ENCODE data around the gene LZTS3.
"Not testable (repeated sequence)": the region's sequence is repeated elsewhere in the genome, so short reads cannot be mapped to it uniquely, and the experiment has no call there.

The LZTS3 gene

DNA sequence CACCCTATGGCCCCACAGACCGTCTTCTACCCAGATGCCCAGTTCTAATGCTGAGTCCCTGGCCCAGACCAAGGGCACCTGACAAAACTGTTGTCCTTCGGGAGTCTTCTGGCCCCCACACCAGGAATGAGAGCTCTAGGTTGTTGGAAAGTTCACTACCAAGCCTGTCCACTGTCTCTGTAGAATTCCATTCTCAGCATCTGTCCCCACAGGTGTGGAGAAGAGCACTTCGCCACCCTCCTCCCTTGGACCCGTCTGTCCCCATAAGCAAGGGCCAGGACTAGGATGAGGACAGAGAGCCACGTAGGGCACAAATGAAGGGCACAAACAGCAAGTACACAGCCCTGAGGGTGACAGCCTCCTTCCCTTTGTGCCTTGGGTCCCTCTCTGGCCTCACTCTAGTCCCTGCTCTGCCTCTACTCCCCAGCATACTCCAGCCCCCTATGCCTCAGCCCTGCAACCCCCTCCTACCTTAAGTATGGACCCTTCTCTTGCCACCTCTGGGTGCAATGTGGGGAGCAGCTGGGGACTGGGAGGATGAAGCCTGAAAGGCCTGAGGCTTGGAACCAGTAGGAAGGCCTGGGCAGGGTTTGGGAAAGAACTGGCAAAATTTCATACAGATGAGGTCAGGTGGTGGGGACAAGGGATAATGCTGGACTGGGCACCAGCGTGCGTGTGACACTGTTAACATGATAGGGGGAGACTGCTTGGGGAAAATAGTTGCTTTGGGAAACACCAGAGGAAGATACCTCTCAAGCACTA is 4.3 kb downstream of the LZTS3 start:
- in situ Hi-C loops (cut with HindIII; ENCODE audit: low sequenced_read_pairs): no loop called here

GRCh38 chr20:3168079-3168828 is 5.1 kb downstream of the LZTS3 start:
- in situ Hi-C loops (cut with HindIII; ENCODE audit: low sequenced_read_pairs): no loop called here

GRCh38 chr20:3167738-3168078 is 5.6 kb downstream of the LZTS3 start:
- in situ Hi-C loops (cut with HindIII; ENCODE audit: low sequenced_read_pairs): no loop called here

GRCh38 chr20:3166913-3167342 is 6.4 kb downstream of the LZTS3 start:
- in situ Hi-C loops (cut with HindIII; ENCODE audit: low sequenced_read_pairs): no loop called here

GRCh38 chr20:3166338-3166912 is 6.9 kb downstream of the LZTS3 start:
- in situ Hi-C loops (cut with HindIII; ENCODE audit: low sequenced_read_pairs): no loop called here

GRCh38 chr20:3165473-3166337 is 7.6 kb downstream of the LZTS3 start:
- in situ Hi-C loops (cut with HindIII; ENCODE audit: low sequenced_read_pairs): no loop called here

GRCh38 chr20:3164763-3165410 is 8.5 kb downstream of the LZTS3 start:
- in situ Hi-C loops (cut with HindIII; ENCODE audit: low sequenced_read_pairs): no loop called here

- in situ Hi-C loops (cut with HindIII; ENCODE audit: low sequenced_read_pairs): no loop called here
These were observed 9.1 kb downstream of the LZTS3 start for GRCh38 chr20:3164043-3164762.

DNA sequence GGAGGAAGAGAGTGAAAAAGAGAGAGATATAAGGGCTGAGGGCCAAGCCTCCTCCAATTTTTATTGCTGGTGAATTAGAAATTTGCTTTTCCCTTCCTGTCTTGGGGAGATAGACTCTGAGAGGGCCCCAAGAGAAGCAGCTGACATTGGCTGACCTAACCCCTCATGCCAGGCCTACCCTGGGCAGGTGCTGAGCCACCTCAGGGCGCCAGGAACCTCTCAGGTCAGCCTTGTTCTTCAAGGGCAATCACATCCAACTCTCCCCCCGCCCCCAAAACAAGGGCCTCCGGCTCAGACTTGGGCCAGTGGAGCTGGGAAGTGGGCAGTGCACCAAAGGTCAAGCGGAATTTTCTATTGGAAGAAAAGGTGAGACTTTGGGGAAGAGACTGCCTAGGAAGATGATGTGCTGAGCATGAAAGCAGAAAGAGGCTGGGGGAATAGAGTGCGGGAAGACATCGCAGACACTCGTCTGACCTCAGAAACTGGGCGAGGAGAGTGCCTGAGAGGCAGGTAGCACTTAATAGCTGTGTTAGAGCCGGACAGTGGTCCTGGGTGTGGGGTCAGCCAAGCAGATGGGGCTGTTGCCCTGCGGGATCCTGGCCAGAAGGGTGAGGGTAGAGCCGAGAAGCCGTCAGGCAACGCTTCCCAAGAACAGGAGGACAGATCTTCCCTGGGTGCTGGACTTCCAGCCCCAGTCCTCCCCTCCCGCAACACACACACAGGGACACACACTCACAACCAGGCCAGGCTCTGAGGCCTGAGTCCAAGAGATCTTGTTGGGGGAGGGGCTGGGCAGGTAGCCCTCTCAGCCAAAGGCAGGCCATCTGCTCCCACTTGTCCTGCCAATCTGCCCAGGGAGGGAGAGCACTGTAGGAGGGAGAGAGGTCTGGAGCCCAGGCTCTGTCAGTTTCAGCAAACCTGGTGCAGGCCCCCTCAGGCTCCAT is 10.0 kb downstream of the LZTS3 start:
- in situ Hi-C loops (cut with HindIII; ENCODE audit: low sequenced_read_pairs): no loop called here

- in situ Hi-C loops (cut with HindIII; ENCODE audit: low sequenced_read_pairs): no loop called here
These were observed 11.2 kb downstream of the LZTS3 start for GRCh38 chr20:3162080-3162611.

DNA sequence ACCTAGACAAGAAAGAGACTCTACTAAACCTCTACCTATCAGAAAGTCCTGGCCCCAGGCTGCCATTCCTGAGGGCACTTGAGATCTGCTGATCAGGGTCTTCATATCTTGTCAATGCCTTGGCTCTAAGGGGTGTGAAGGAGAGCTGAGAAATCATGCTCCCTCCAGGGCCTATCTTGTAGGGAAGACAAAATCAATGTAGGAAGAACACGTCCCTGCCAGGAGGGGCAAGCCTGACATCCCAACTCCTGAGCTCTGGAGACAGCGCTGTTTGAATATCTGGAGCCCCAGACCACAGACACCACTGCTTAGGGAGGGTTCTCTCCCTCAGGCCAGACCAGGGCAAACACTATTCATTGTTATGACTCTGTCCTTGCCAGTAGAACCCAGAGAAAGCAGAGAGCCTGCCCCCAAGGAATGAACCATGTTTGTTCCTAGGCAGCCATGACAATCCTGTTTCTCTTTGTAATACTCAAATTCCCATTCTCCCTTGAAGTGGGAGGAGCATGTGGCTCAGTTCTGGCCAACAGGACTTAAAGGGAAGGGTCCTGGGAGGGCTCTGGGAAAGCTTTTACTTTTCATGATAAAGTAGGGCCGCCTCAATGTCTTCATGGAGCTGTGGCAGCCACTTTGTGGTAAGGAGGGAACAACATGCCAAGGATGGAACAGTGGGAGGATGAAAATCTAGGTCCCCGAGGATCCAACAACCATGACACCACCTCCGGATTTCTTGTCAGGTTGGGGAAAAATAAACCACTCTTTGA is 11.9 kb downstream of the LZTS3 start:
- in situ Hi-C loops (cut with HindIII; ENCODE audit: low sequenced_read_pairs): no loop called here

DNA sequence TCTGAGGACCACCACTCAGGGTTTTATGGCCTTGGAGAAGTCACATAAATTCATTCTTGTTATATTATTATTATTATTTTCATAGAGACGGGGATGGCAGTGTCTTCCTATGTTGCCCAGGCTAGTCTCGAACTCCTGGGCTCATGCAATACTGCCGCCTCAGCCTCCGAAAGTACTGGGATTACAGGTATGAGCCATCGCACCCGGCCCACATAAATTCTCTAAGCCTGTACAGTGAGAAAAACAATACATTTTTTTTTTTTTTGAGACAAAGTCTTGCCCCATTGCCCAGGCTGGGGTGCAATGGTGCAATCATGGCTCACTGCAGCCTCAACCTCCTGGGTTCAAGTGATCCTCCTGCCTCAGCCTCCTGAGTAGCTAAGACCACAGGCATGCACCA is 12.9 kb downstream of the LZTS3 start:
- in situ Hi-C loops (cut with HindIII; ENCODE audit: low sequenced_read_pairs): no loop called here

- in situ Hi-C loops (cut with HindIII; ENCODE audit: low sequenced_read_pairs): no loop called here
These were observed 14.3 kb downstream of the LZTS3 start for GRCh38 chr20:3158968-3159431.

GRCh38 chr20:3157817-3158216 is 15.5 kb downstream of the LZTS3 start:
- in situ Hi-C loops (cut with HindIII; ENCODE audit: low sequenced_read_pairs): no loop called here

DNA sequence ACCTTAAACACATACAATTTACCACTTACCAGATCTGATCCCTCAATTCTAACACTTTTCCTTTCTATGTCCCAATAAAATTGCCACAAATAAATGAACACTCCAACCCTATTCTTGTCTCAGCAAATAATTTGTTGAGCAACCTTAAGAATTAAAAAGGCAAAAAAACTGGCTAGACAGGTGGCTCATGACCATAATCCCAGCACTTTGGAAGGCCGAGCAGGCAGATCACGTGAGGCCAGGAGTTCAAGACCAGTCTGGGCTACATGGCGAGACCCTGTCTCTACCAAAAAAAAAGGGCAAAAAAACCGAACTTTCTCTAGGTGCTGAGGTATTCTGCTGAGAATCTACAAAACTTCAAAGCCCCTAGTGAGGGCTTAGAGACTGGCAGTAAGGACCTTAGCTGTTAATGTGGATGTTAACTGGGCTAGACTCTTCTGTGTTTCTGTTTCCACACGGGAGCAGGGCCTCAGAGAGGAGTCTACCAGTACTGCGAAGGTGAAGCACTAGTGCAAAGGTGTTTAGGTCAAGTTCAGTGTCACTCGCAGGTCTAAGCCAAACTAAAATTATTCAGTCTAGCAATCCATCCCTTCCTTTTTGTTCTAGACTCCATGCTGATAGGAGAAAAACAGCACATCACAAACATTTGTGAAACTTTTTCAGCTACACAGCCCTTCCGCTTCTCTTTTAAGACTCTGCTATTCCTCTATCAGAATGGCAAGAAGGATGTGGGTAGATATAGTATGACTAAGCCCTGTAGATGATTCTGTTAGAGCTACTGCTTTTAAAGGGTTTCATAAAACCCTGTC is 16.3 kb downstream of the LZTS3 start:
- in situ Hi-C loops (cut with HindIII; ENCODE audit: low sequenced_read_pairs): no loop called here

GRCh38 chr20:3152057-3152644 is 21.2 kb downstream of the LZTS3 start:
- in situ Hi-C loops (cut with HindIII; ENCODE audit: low sequenced_read_pairs): not testable (repeated sequence)

DNA sequence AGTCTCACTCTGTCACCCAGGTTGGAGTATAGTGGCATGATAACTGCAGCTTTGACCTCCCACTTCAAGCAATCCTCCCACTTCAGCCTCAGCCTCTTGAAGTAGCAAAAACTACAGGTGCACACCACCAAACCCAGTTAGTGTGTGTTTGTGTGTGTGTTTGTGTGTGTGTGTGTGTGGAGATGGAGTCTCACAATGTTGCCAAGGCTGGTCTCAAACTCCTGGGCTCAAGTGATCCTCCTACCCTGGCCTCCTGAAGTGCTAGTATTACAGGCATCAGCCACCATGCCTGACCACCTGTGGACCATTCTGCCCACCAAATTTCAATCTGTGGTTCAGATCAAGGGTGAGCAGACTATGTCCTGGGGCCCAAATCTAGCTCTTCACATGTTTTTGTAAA is 22.4 kb downstream of the LZTS3 start:
- in situ Hi-C loops (cut with HindIII; ENCODE audit: low sequenced_read_pairs): no loop called here
